AG04449 (cell line): ENCODE measurements around the gene DCBLD2.

Experiments used
- CTCF ChIA-PET: fragments of 350-600 bp; formaldehyde crosslinking; extraction: SDS; loops from one replicate; lab custom pipeline; 2021; ENCODE audit warnings: antibody characterized with exemption; lab: Yijun Ruan, JAX
- POLR2A ChIA-PET: fragments of 400-600, 350-600 bp; formaldehyde crosslinking; extraction: SDS; loops from one replicate; lab custom pipeline; 2020; ENCODE audit warnings: antibody characterized with exemption, inconsistent platforms; lab: Yijun Ruan, JAX
- DNase-seq: peaks from one replicate; pipeline ENCODE4 v3.0.0-alpha.2; 2010; ENCODE audit warnings: low read depth, low spot score
- H3K4me3 ChIP-seq: 2 replicates; pipeline ENCODE4 v1.5.1; 2011; ENCODE audit warnings: low read depth, mild to moderate bottlenecking, control low read depth, low read length
- CTCF ChIP-seq: IDR thresholded peaks from one replicate; pipeline ENCODE4 v1.5.1; 2011; ENCODE audit warnings: mild to moderate bottlenecking, moderate library complexity, low read length, control low read depth, inconsistent platforms; ENCODE audit not compliant: insufficient read depth; ENCODE audit errors: missing control alignments

The DCBLD2 gene

GRCh38 chr3:98893740-98894139 is 7.8 kb downstream of the DCBLD2 start:
- H3K4me3 ChIP-seq: no peak overlapping the region
- no peak for TF ChIP-seq CTCF
- POLR2A ChIA-PET: no interaction called here
- CTCF ChIA-PET: interaction anchor here (1.4 to 1.5 kb wide), 2 partner anchors 100 kb away, joined by 4 read pairs; no protein-coding TSS in a partner anchor
- DNase-seq: no peak

GRCh38 chr3:98892263-98892662 is 9.2 kb downstream of the DCBLD2 start:
- TF ChIP-seq CTCF: no peak
- POLR2A ChIA-PET: no interaction called here
- no peak for DNase-seq
- CTCF ChIA-PET: interaction anchor here (1.5 to 2.4 kb wide), 2 partner anchors 75 to 102 kb away, joined by 4 to 5 read pairs; no protein-coding TSS in a partner anchor
- H3K4me3 ChIP-seq: no peak overlapping the region

- POLR2A ChIA-PET: interaction anchor here (1.0 to 1.3 kb wide), 2 partner anchors 11 to 15 kb away, joined by 3 to 6 read pairs; partner anchors contain the start of gene DCBLD2
- CTCF ChIA-PET: interaction anchor here (0.9 to 2.4 kb wide), 3 partner anchors 10 to 74 kb away, joined by 3 to 5 read pairs (median 3); partner anchors contain the start of gene DCBLD2
Observed at GRCh38 chr3:98890965-98891910, 10.3 kb downstream of the DCBLD2 start.

GRCh38 chr3:98890181-98890835 is 11.2 kb downstream of the DCBLD2 start:
- no peak for DNase-seq
- POLR2A ChIA-PET: interaction anchor here (1.0 to 1.3 kb wide), 2 partner anchors 11 to 16 kb away, joined by 3 to 6 read pairs; partner anchors contain the start of gene DCBLD2
- H3K4me3 ChIP-seq: no peak overlapping the region
- CTCF ChIA-PET: interaction anchor here (0.9 to 1.1 kb wide), 2 partner anchors 11 to 15 kb away, joined by 3 read pairs; partner anchors contain the start of gene DCBLD2
- TF ChIP-seq CTCF: no peak

More at GRCh38 chr3:98890965-98891910, 10.3 kb downstream of the DCBLD2 start:
- no peak overlapping the region for H3K4me3 ChIP-seq
- no peak for TF ChIP-seq CTCF
- DNase-seq: no peak

- CTCF ChIA-PET: interaction anchor here (1.4 kb wide), 1 partner anchor 15 kb away, joined by 4 read pairs; no protein-coding TSS in a partner anchor
- no peak for TF ChIP-seq CTCF
- no peak for DNase-seq
- POLR2A ChIA-PET: interaction anchor here (0.8 kb wide), 1 partner anchor 14 kb away, joined by 3 read pairs; the partner anchor contains the start of gene DCBLD2
- H3K4me3 ChIP-seq: no peak overlapping the region
Observed at GRCh38 chr3:98887684-98888083, 13.8 kb downstream of the DCBLD2 start.
